ENCODE results near the gene FCAMR.

The FCAMR gene

GRCh38 chr1:206971029-206971655, 882 bp upstream of the FCAMR start:
- Histone ChIP-seq H3K36me3 (ENCODE audit: control insufficient read depth, insufficient read depth, low read length) (no peaks in the 10 kb centered on the region), H3K27me3 (replicated peaks; ENCODE audit: control insufficient read depth, insufficient read depth, low read length) (no peaks in the 10 kb centered on the region), H3K4me3 (replicated peaks; ENCODE audit: low read depth, low read length) (no peak overlapping the region)
- no peak for DNase-seq (ENCODE audit: extremely low read depth, insufficient read length)
- no peak for TF ChIP-seq CTCF (IDR thresholded peaks at IDR 0.05; ENCODE audit: insufficient read depth, low read length, poor library complexity, severe bottlenecking)

GRCh38 chr1:206969090-206969489, 1.2 kb downstream of the FCAMR start:
- H3K36me3 ChIP-seq (ENCODE audit: control insufficient read depth, insufficient read depth, low read length) = no peaks in the 10 kb centered on the region
- H3K4me3 ChIP-seq (replicated peaks; ENCODE audit: low read depth, low read length) = no peak overlapping the region
- DNase-seq (ENCODE audit: extremely low read depth, insufficient read length) = no peak
- TF ChIP-seq CTCF (IDR thresholded peaks at IDR 0.05; ENCODE audit: insufficient read depth, low read length, poor library complexity, severe bottlenecking) = no peak
- H3K27me3 ChIP-seq (replicated peaks; ENCODE audit: control insufficient read depth, insufficient read depth, low read length) = no peaks in the 10 kb centered on the region

- no peak for TF ChIP-seq CTCF (IDR thresholded peaks at IDR 0.05; ENCODE audit: insufficient read depth, low read length, poor library complexity, severe bottlenecking)
- DNase-seq (ENCODE audit: extremely low read depth, insufficient read length) = peak; percentile 44
- no peaks in the 10 kb centered on the region for H3K27me3 ChIP-seq (replicated peaks; ENCODE audit: control insufficient read depth, insufficient read depth, low read length)
Observed at GRCh38 chr1:206967096-206967849, 3.0 kb downstream of the FCAMR start.

GRCh38 chr1:206965781-206966180, 4.5 kb downstream of the FCAMR start:
- TF ChIP-seq CTCF (IDR thresholded peaks at IDR 0.05; ENCODE audit: insufficient read depth, low read length, poor library complexity, severe bottlenecking) = no peak
- H3K36me3 ChIP-seq (ENCODE audit: control insufficient read depth, insufficient read depth, low read length) = no peaks in the 10 kb centered on the region

More at GRCh38 chr1:206967096-206967849, 3.0 kb downstream of the FCAMR start:
- H3K4me3 ChIP-seq (replicated peaks; ENCODE audit: low read depth, low read length) = no peak overlapping the region
- no peaks in the 10 kb centered on the region for H3K36me3 ChIP-seq (ENCODE audit: control insufficient read depth, insufficient read depth, low read length)

GRCh38 chr1:206963740-206964139, 6.5 kb downstream of the FCAMR start:
- DNase-seq (ENCODE audit: extremely low read depth, insufficient read length) = no peak
- TF ChIP-seq CTCF (IDR thresholded peaks at IDR 0.05; ENCODE audit: insufficient read depth, low read length, poor library complexity, severe bottlenecking) = no peak
- no peak overlapping the region for H3K4me3 ChIP-seq (replicated peaks; ENCODE audit: low read depth, low read length)
- no peaks in the 10 kb centered on the region for H3K27me3 ChIP-seq (replicated peaks; ENCODE audit: control insufficient read depth, insufficient read depth, low read length)
- H3K36me3 ChIP-seq (ENCODE audit: control insufficient read depth, insufficient read depth, low read length) = no peaks in the 10 kb centered on the region

More at GRCh38 chr1:206965781-206966180, 4.5 kb downstream of the FCAMR start:
- no peak overlapping the region for H3K4me3 ChIP-seq (replicated peaks; ENCODE audit: low read depth, low read length)
- H3K27me3 ChIP-seq (replicated peaks; ENCODE audit: control insufficient read depth, insufficient read depth, low read length) = no peaks in the 10 kb centered on the region
- DNase-seq (ENCODE audit: extremely low read depth, insufficient read length) = no peak

All from GM06990 (cell line).